Right lobe of liver (tissue), 4 donors: ENCODE data around the gene ARMC2.

ENCODE experiments used
- CTCF ChIP-seq, 4 donors: fragments of 200-600 bp in 3 of 4; fragments of 450-650 bp in 1 of 4; IDR thresholded peaks; one replicate each; pipeline versions ENCODE4 v1.5.1 to v1.8.0; 2016 to 2022; ENCODE audit warnings: antibody characterized with exemption in 4 of 4, mild to moderate bottlenecking in 2 of 4
- POLR2A ChIP-seq: fragments of 450-650 bp; IDR thresholded peaks from one replicate; pipeline ENCODE4 v1.6.1; 2017; ENCODE audit warnings: antibody characterized with exemption, mild to moderate bottlenecking
- donor health status: DM: no; HTN: no; CAD: no.
- donor health status: DM: no; HTN: no; CAD: no.
- donor health status: DM: no; HTN: yes; CAD: no.

DNA sequence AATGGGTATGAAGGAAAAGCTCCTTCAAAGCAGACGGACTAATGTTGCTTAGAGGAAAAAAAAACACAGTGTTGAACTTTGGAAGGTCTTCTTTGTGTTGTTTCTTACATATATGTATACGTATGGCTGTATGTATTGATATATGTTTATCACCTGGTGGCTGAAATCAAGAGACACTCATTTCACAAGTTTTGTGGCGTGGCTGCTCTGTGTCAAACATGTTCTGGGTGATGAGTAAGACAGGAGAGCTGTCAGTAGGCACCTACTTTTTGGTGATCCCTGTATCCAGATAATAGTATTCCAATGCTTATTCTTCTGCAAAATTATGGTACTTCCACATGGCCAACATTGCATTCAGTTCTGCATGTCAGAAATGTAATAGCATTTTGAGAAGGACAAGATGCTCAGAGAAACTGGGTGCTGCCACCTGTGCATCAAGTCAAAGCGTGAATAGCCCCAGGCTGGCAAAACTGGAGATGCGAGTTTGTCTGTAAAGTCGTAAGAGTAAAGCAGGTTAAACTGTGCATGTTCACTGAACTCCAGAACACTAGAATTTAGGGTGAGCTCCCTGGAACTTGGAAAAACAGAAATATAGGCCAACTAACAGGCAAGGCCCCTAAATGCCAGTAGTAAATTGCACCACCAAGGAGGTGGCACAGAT is 67.9 kb downstream of the ARMC2 start:
- no peak for TF ChIP-seq CTCF (IDR thresholded peaks at IDR 0.05)
- no peak for TF ChIP-seq POLR2A
